ENCODE data around the gene A2M. TPM values are rescaled to one million over a fixed set of nuclear protein-coding genes. Genes with fewer than 3 reads are reported as not detected.

Gene A2M
- total and polyA plus RNA-seq, 2 experiments from 2014 or later = 0.92 TPM; not detected in 1

- TF ChIP-seq REST (IDR thresholded peaks at IDR 0.05; ENCODE audit: unreplicated experiment) = no peak
These were observed 50.2 kb downstream of the A2M start (continued) for GRCh38 chr12:9065607-9065856.

GRCh38 chr12:9064815-9065606 is 50.7 kb downstream of the A2M start:
- Mint-ChIP-seq H3K27ac (no peak overlapping the region), H3K9me3 (peaks cover 15% of the 10 kb centered on the region), H3K36me3 (ENCODE audit: low read depth) (peaks cover 14% of the 10 kb centered on the region), H3K27me3 (ENCODE audit: insufficient read depth, low read depth, poor library complexity) (no peaks in the 10 kb centered on the region), H3K4me3 (peak overlapping the region; percentile 81), H3K4me1 (peaks cover 9% of the 10 kb centered on the region)
- Histone ChIP-seq H3K36me3 (ENCODE audit: insufficient read depth) (no peaks in the 10 kb centered on the region), H3K4me2 (peak overlapping the region; percentile 77), H3K27me3 (ENCODE audit: insufficient read depth) (no peaks in the 10 kb centered on the region), H3F3A (replicated peaks; ENCODE audit: low read depth) (no peaks in the 10 kb centered on the region), H3K4me3 (peak overlapping the region; percentile 92), H2AFZ (peak overlapping the region; percentile 97), H3K9me2 (ENCODE audit: insufficient read depth) (no peaks in the 10 kb centered on the region), H3K4me1 (ENCODE audit: insufficient read depth) (peaks cover 9% of the 10 kb centered on the region), H4K20me1 (replicated peaks; ENCODE audit: insufficient read depth) (no peaks in the 10 kb centered on the region), H3K79me2 (replicated peaks; ENCODE audit: insufficient read depth) (no peaks in the 10 kb centered on the region), H3K27ac (ENCODE audit: low read depth) (peak overlapping the region; percentile 35)
- peak; percentile 89 for DNase-seq (ENCODE audit: low spot score)
- TF ChIP-seq CTCF (conservative IDR thresholded peaks at IDR 0.05; ENCODE audit: low read depth in 2 of 2) (no peak; a peak in 1 of 4 replicates), POLR2AphosphoS5 (IDR thresholded peaks at IDR 0.05; ENCODE audit: low read depth) (peak; percentile 54; the same call in 1 of the 2 replicates), CREB1 (CRISPR knock-in tag; IDR thresholded peaks at IDR 0.05; ENCODE audit: low read depth) (peak; percentile 60), NANOG (IDR thresholded peaks at IDR 0.05; ENCODE audit: borderline replicate concordance) (no peak)
- ATAC-seq = peak; percentile 84

DNA sequence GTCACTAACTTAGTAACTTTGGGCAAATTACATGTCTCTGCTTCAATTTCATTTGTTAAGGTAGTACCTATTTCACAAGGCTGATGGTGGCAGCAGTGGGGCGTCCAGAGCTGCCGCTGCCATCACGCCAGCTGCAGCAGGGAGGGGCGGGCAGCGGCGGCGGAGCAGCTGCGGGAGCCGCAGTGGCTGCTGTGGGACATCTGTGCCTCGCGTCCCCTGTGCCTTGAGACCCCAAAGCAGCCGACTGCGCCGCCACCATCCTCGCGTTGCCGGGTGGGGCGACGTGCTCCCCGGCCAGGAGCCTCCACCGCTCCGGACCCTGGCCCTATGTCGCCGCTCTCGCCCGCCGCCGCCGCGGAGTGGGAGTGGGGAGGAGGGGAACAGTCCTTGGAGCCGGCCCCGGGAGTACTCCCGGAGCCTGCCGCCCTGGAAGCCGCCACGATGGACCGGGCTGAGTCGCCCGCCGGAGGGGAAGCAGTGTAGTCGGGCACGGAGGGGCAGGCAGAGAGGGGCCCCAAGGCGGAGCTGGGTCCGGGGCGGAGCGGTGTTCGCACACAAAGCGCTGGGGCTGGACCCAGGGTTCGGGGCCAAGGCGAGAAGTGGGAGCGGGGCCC is 51.4 kb downstream of the A2M start:
- TF ChIP-seq CTCF (conservative IDR thresholded peaks at IDR 0.05; ENCODE audit: low read depth in 2 of 2) (peak; percentile 28 to 68; a peak in 3 of 4 replicates), ZNF114 (CRISPR knock-in tag; IDR thresholded peaks at IDR 0.05) (no peak), POLR2AphosphoS5 (IDR thresholded peaks at IDR 0.05; ENCODE audit: low read depth) (peak; percentile 53)
- Histone ChIP-seq H3K4me2 (peak overlapping the region; percentile 77), H3K4me3 (peak overlapping the region; percentile 92), H3K36me3 (ENCODE audit: insufficient read depth) (no peaks in the 10 kb centered on the region), H3K27ac (ENCODE audit: low read depth) (peak overlapping the region; percentile 35), H4K20me1 (replicated peaks; ENCODE audit: insufficient read depth) (no peaks in the 10 kb centered on the region), H3K27me3 (ENCODE audit: insufficient read depth) (no peaks in the 10 kb centered on the region), H3K9me2 (ENCODE audit: insufficient read depth) (no peaks in the 10 kb centered on the region), H3F3A (replicated peaks; ENCODE audit: low read depth) (no peaks in the 10 kb centered on the region), H3K79me2 (replicated peaks; ENCODE audit: insufficient read depth) (no peaks in the 10 kb centered on the region), H3K4me1 (ENCODE audit: insufficient read depth) (peaks cover 9% of the 10 kb centered on the region), H2AFZ (peak overlapping the region; percentile 97)
- peaks cover 9% of the 10 kb centered on the region for H3K4me1 Mint-ChIP-seq
- H3K27ac Mint-ChIP-seq = no peak overlapping the region
- DNase-seq (ENCODE audit: low spot score) (peak; percentile 78), ATAC-seq (peak; percentile 76)
- H3K27me3 Mint-ChIP-seq (ENCODE audit: insufficient read depth, low read depth, poor library complexity) = no peaks in the 10 kb centered on the region
- peak overlapping the region; percentile 81 for H3K4me3 Mint-ChIP-seq
- H3K9me3 Mint-ChIP-seq = peaks cover 15% of the 10 kb centered on the region
- peaks cover 14% of the 10 kb centered on the region for H3K36me3 Mint-ChIP-seq (ENCODE audit: low read depth)

All from GM23338 (cell line).